Skeletal muscle satellite cell (primary cell): ENCODE results near the gene C2CD5.

ENCODE experiments used
- H3K27me3 ChIP-seq: 2 replicates; pipeline ENCODE4 v1.7.0; 2013; ENCODE audit warnings: low read length; ENCODE audit not compliant: control insufficient read depth, insufficient read depth
- H3K36me3 ChIP-seq: 2 replicates; pipeline ENCODE4 v1.7.0; 2013; ENCODE audit warnings: mild to moderate bottlenecking, control low read depth, low read length; ENCODE audit not compliant: insufficient read depth
- H3K4me1 ChIP-seq: 2 replicates; pipeline ENCODE4 v1.7.0; 2013; ENCODE audit warnings: low read length; ENCODE audit not compliant: control insufficient read depth, insufficient read depth
- H3K4me2 ChIP-seq: 2 replicates; pipeline ENCODE4 v1.7.0; 2013; ENCODE audit warnings: mild to moderate bottlenecking, low read length
- H3K4me3 ChIP-seq: 2 replicates; pipeline ENCODE4 v1.7.0; 2013; ENCODE audit warnings: low read length
- H3K9ac ChIP-seq: 2 replicates; pipeline ENCODE4 v1.7.0; 2013; ENCODE audit warnings: mild to moderate bottlenecking, low read depth, low read length, moderate library complexity
- H3K9me3 ChIP-seq: replicated peaks from 2 replicates; pipeline ENCODE4 v1.7.0; 2013; ENCODE audit warnings: mild to moderate bottlenecking, control low read depth, low read length

The C2CD5 gene

DNA sequence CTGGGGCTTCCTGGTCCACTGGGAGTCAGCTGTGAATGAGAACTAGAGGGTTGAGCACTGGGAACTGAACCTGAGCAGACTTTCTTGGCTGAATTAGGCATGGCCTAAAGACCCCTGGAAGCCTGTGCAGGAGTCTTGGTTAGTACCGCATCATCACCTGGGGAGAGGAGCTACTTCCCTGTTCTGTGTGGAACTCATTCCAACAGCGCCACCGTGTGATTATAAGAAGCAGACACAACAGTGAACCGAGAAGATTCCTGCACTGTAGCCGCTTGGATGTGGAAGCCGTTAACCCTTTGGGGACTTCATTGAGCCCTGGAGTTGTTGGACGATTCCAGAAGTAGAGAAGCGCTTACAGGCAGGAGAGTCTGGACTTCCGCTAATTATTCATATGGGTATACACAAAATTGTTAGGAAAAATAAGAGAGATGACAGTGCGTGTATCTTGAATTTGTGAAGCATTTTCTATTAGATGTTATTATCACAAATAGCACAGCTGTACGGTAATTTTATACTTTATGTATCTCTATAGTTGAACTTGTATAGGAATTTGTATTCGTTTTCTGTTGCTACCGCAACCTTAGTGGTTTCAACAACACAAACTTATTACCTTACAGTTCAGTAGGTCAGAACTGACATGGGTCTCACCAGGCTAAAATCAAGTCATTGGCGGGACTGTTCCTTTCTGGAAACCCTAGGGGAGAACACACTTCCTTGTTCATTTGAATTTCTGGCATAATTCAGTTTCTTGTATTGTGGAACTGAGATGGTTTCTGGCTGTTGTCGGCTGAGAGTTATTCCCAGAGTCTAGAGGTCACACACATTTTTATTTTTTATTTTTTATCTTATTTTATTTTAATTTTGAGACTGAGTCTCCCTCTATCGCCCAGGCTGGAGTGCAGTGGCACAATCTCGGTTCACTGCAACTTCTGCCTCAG is 100.7 kb downstream of the C2CD5 start:
- Histone ChIP-seq H3K9ac (no peak overlapping the region), H3K27me3 (no peaks in the 10 kb centered on the region), H3K4me1 (no peaks in the 10 kb centered on the region), H3K9me3 (no peaks in the 10 kb centered on the region), H3K4me2 (no peak overlapping the region), H3K36me3 (no peaks in the 10 kb centered on the region), H3K4me3 (no peak overlapping the region)

DNA sequence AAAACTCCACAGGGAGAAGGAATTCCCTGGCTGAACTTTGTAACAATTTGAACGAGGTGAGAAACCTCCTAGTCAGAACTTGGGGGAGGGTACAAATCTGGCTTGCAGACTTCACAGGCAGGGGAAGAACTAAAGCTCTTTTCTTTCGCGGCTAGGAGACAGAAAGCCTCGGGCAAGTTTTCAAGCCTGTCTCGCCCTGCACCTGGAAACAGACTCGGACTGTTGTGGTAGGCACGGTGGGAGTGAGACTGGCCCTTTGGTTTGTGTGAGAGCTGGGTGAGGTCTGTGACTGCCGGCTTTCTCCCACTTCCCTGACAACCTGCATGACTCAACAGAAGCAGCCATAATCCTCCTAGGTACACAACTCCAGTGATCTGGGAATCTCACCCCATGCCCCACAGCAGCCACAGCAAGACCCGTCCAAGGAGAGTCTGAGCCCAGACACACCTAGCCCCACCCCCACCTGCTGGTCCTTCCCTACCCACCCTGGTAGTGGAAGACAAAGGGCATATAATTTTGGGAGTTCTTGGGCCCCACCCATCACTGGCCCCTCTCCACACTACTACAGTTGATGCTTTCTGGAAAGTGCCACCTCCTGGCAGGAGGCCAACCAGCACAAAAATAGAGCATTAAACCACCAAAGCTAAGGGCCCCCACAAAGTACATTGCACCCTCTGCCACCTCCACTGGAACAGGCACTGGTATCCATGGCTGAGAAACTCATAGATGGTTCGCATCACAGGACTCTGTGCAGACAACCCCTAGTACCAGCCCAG is 107.1 kb downstream of the C2CD5 start:
- no peaks in the 10 kb centered on the region for H3K36me3 ChIP-seq
- no peak overlapping the region for H3K4me3 ChIP-seq
- H3K4me2 ChIP-seq: no peak overlapping the region
- no peak overlapping the region for H3K9ac ChIP-seq
- H3K9me3 ChIP-seq: no peaks in the 10 kb centered on the region
- H3K27me3 ChIP-seq: no peaks in the 10 kb centered on the region
- no peaks in the 10 kb centered on the region for H3K4me1 ChIP-seq

DNA sequence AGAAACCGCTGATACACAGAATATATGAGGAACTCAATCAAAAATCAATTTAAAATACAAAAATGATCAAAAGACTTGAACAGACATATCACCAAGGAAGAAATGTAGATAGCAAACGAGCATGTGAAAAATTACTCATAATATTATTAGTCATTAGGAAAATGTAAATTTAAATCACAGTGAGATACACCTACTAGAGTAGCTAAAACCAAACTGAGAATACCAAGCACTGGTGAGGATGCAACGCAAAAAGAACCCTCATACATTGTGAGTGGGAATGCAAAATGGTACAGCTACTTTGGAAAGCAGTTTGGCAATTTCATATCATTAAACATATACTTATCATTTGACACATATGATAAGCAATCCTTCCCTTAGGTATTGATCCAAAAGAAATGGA is 108.8 kb downstream of the C2CD5 start:
- no peaks in the 10 kb centered on the region for H3K4me1 ChIP-seq
- no peaks in the 10 kb centered on the region for H3K36me3 ChIP-seq
- no peak overlapping the region for H3K4me2 ChIP-seq
- no peak overlapping the region for H3K4me3 ChIP-seq
- no peaks in the 10 kb centered on the region for H3K27me3 ChIP-seq
- no peaks in the 10 kb centered on the region for H3K9me3 ChIP-seq
- no peak overlapping the region for H3K9ac ChIP-seq

DNA sequence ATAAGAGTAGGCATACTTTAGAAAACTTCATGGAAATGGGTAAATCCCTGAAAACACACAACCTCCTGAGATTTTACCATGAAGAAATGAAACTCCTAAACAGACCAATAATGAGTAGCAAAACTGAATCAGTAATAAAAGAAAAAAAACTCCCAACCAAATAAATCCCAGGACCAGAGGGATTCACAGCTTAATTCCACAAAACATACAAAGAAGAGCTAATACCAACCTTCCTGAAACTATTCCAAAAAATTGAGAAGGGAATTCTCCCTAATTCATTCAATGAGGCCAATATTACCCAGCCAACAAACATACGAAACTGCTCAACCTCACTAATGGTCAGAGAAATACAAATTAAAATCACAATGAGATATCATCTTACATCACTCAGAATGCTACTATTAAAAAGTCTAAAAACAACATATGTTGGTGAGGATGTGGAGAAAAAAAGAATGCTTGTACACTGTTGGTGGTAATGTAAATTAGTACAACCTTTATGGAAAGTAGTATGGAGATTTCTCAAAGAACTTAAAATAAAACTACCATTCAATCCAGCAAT is 112.6 kb downstream of the C2CD5 start:
- no peak overlapping the region for H3K9ac ChIP-seq
- H3K4me2 ChIP-seq: peak overlapping the region; percentile 41
- H3K27me3 ChIP-seq: no peaks in the 10 kb centered on the region
- H3K4me3 ChIP-seq: no peak overlapping the region
- no peaks in the 10 kb centered on the region for H3K9me3 ChIP-seq
- no peaks in the 10 kb centered on the region for H3K4me1 ChIP-seq
- H3K36me3 ChIP-seq: no peaks in the 10 kb centered on the region

DNA sequence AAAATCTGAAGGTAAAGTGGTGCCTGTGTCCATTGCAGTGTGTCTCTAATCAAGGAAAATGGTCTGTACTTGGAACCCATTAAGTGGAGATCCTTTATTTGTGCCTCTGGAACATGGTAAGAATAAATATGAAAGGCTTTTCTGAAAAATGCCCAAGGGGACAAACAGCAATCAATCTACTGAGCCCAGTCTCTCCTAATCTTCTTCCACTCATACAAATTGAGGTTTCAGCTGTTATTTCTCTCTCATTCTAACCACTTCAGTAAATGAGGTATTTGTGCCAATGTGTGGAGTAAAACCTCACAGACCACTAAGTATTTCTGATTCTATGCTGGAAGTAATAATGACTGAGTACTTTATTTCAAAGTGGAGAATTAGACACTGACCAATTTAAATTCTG is 127.5 kb downstream of the C2CD5 start:
- Histone ChIP-seq H3K9me3 (no peaks in the 10 kb centered on the region), H3K4me1 (peaks cover 8% of the 10 kb centered on the region), H3K4me3 (no peak overlapping the region), H3K4me2 (no peak overlapping the region), H3K36me3 (no peaks in the 10 kb centered on the region), H3K27me3 (no peaks in the 10 kb centered on the region), H3K9ac (no peak overlapping the region)

DNA sequence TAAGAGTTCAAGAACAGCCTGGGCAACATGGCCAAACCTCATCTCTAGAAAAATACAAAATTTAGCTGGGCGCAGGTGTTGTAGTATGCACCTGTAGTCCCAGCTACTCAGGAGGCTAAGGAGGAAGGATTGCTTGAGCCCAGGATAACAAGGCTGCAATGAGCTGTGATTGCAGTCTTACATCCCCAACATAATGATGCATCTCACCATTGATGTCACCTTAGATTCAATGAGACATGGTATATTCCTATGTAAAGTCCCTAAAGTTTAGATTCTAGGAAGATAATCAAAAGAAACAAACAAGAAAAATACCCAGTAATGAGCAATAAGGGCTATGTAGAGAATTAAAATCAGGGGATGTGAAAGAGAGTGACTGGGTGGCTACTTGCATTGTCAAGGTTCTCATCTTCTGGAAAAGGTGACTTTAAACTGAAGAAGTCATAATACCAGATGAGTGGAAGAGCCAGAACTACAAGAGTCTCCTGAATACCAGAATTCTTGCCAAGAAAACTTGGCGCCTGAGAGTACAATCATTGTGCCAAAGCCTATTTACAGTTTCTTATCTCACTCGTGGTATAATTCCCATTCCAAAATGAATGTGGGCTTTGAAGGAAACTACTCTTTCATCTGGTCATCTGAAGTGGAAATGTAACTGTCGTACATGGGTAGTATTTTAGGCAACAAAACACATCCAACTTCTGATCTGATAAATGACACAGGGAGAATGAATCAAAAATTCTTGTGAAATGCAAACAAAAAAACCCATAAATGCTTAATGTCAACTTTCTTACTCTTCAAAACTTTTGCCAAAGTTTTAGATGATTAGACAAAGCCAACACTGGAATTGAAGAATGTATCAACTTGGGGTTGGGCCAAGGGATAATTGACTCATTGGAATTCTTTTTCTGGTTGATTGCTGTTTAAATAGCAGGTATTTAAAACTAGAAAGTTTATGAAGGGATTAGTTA is 128.7 kb downstream of the C2CD5 start:
- Histone ChIP-seq H3K4me2 (peak overlapping the region; percentile 37), H3K9ac (no peak overlapping the region), H3K4me3 (no peak overlapping the region), H3K36me3 (no peaks in the 10 kb centered on the region), H3K4me1 (peaks cover 8% of the 10 kb centered on the region), H3K27me3 (no peaks in the 10 kb centered on the region), H3K9me3 (no peaks in the 10 kb centered on the region)

DNA sequence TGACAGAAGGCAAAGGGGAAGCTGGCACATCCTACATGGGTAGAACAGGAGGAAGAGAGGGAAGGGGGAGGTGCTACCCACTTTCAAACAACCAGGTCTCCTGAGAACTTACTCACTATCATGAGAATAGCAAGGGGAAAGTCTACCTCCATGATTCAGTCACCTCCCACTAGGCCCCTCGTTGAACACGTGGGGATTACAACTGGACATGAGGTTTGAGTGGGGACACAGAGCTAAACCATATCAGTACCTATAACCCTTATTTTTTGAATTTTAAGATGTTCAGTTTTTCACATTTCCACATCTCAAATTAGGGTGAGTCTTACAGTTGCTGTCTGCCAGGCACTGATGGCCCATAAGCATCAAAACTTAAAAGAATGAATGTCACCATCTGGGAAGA is 129.6 kb downstream of the C2CD5 start:
- no peak overlapping the region for H3K4me3 ChIP-seq
- H3K4me2 ChIP-seq: no peak overlapping the region
- peaks cover 8% of the 10 kb centered on the region for H3K4me1 ChIP-seq
- H3K9me3 ChIP-seq: no peaks in the 10 kb centered on the region
- no peaks in the 10 kb centered on the region for H3K27me3 ChIP-seq
- H3K9ac ChIP-seq: no peak overlapping the region
- H3K36me3 ChIP-seq: no peaks in the 10 kb centered on the region

DNA sequence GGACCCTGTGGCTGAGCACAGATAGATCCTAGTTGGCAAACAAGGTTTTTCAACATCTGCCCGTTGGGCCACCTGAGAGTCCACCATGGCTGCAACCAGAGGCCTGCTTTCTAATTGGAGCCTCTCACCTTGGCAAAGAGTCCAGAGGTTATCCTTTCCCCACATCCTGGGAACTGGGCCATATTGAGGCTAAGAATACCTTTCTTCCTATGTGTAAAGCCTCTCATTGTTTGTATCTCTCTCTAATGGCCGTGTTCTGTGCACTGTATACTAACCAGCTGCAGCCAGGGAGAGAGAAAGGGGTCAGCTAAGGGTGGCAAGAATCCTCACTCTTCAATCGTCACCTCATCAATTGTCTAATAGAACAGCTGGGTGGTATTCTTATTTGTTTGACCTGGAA is 130.8 kb downstream of the C2CD5 start:
- Histone ChIP-seq H3K27me3 (no peaks in the 10 kb centered on the region), H3K4me3 (no peak overlapping the region)

DNA sequence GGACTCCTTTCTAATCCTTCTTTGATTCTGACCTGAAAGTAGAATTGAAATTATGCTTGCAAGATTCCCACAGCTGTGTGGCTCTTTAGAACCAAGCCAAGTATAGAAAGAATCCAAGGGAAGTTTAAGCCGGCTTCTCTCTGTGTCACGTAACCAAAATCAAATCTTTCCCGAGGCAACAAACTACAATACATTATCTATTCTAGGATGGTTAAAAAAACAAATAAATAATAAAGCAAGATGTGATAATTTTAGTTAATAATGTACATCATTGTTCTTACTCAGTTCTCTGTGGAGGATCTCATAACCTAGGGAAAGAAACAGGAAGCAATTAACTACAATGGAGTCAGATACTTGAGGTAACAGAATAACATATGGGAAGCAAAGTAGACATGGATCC is 131.8 kb downstream of the C2CD5 start:
- Histone ChIP-seq H3K9ac (no peak overlapping the region), H3K4me3 (no peak overlapping the region), H3K27me3 (no peaks in the 10 kb centered on the region), H3K9me3 (no peaks in the 10 kb centered on the region), H3K4me2 (no peak overlapping the region), H3K36me3 (no peaks in the 10 kb centered on the region), H3K4me1 (peaks cover 8% of the 10 kb centered on the region)

More for the DNA sequence above, 130.8 kb downstream of the C2CD5 start:
- Histone ChIP-seq H3K4me2 (no peak overlapping the region), H3K9me3 (no peaks in the 10 kb centered on the region), H3K36me3 (no peaks in the 10 kb centered on the region), H3K9ac (no peak overlapping the region), H3K4me1 (peaks cover 8% of the 10 kb centered on the region)

DNA sequence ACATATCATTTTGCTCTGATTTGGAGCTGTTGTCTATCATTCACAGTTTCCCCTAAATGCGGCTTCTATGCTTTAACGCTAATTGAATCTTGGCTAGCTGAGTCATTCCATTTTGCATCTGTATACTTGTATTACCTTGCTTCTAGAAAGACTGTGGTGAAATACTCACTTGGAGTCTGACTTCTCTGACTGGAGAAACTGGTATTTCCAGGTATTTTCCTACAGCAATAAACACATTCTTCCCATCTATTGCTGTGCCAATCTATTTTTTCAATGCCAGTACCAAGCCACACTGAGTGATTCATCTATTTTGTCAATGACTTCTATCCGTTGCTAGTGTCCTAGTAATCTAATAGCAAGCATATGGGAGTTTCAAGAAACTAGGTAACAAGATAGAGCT is 133.9 kb downstream of the C2CD5 start:
- H3K4me2 ChIP-seq: no peak overlapping the region
- H3K4me1 ChIP-seq: peaks cover 4% of the 10 kb centered on the region
- H3K36me3 ChIP-seq: no peaks in the 10 kb centered on the region
- no peak overlapping the region for H3K9ac ChIP-seq
- no peaks in the 10 kb centered on the region for H3K9me3 ChIP-seq
- H3K27me3 ChIP-seq: no peaks in the 10 kb centered on the region
- no peak overlapping the region for H3K4me3 ChIP-seq
